Chondrocyte (in vitro differentiated cells): ENCODE data around the gene WFDC1. TPM values are rescaled to one million over a fixed set of nuclear protein-coding genes. Genes with fewer than 3 reads are reported as not detected.

Experiments used
- DNase-seq: peaks from one replicate; pipeline ENCODE4 v3.0.0; 2021; ENCODE audit warnings: mixed read lengths, low spot score
- H3K27ac Mint-ChIP-seq: one replicate; pipeline ENCODE4 v1.8.0; 2021; ENCODE audit warnings: mild to moderate bottlenecking, moderate library complexity, mixed read lengths; ENCODE audit not compliant: unreplicated experiment
- H3K27me3 Mint-ChIP-seq: 2 replicates; pipeline ENCODE4 v1.8.0; 2021; ENCODE audit warnings: low read depth, mixed read lengths
- H3K36me3 Mint-ChIP-seq: 2 replicates; pipeline ENCODE4 v1.8.0; 2021; ENCODE audit warnings: low read depth, mixed read lengths
- H3K4me1 Mint-ChIP-seq: 2 replicates; pipeline ENCODE4 v1.8.0; 2021; ENCODE audit warnings: low read depth, mild to moderate bottlenecking, mixed read lengths
- H3K4me3 Mint-ChIP-seq: one replicate; pipeline ENCODE4 v1.8.0; 2021; ENCODE audit warnings: mild to moderate bottlenecking, moderate library complexity, mixed read lengths; ENCODE audit not compliant: unreplicated experiment
- H3K9me3 Mint-ChIP-seq: 2 replicates; pipeline ENCODE4 v1.8.0; 2021; ENCODE audit warnings: low read depth, mixed read lengths
- total RNA-seq: library from RNA; stranded (reverse); gene quantifications from 3 replicates; pipeline ENCODE4 v1.2.1, GENCODE V29; 2021
- TF ChIP-seq, protein P1 (sequence below): fragments of 200-600 bp; sonication (generic); IDR thresholded peaks from 2 replicates; pipeline ENCODE4 v1.5.0; 2021; ENCODE audit warnings: antibody characterized with exemption, mild to moderate bottlenecking, moderate library complexity

WFDC1 gene
- total RNA-seq, 1 donor from 2014 or later, result 5.6 TPM

DNA sequence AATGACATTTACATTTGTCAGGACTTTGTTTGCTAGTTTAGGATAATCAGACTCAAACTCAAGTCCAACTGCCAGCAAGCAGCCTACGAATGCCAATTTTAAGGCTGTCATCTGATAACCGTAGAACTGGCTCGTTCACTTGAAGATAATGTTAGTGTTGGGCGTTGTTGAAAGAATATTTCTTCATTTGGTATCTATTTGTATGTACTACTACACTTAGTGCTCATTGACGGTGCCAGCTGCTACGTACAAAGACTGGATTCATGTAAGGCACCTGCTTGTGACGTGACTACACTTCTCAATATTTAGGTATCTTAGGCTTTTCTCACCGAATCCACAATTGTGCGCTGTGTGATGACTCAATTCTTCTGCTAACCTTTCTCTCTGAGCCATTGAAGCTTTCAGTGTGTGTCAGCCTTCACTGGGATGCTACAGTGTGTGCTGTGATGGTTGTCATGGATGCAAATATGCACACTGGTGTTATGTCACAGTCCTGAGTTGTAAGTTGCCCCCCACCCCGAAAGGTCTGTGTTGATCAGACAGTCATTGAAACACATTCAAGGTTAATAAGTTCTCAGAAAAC, 79.3 kb downstream of the WFDC1 start:
- Mint-ChIP-seq H3K9me3 (no peaks in the 10 kb centered on the region), H3K36me3 (no peaks in the 10 kb centered on the region), H3K27me3 (peaks cover 69% of the 10 kb centered on the region), H3K4me1 (no peaks in the 10 kb centered on the region), H3K4me3 (no peak overlapping the region), H3K27ac (no peak overlapping the region)
- no peak for DNase-seq
- TF ChIP-seq, protein P1, sequence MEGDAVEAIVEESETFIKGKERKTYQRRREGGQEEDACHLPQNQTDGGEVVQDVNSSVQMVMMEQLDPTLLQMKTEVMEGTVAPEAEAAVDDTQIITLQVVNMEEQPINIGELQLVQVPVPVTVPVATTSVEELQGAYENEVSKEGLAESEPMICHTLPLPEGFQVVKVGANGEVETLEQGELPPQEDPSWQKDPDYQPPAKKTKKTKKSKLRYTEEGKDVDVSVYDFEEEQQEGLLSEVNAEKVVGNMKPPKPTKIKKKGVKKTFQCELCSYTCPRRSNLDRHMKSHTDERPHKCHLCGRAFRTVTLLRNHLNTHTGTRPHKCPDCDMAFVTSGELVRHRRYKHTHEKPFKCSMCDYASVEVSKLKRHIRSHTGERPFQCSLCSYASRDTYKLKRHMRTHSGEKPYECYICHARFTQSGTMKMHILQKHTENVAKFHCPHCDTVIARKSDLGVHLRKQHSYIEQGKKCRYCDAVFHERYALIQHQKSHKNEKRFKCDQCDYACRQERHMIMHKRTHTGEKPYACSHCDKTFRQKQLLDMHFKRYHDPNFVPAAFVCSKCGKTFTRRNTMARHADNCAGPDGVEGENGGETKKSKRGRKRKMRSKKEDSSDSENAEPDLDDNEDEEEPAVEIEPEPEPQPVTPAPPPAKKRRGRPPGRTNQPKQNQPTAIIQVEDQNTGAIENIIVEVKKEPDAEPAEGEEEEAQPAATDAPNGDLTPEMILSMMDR, result no peak

DNA sequence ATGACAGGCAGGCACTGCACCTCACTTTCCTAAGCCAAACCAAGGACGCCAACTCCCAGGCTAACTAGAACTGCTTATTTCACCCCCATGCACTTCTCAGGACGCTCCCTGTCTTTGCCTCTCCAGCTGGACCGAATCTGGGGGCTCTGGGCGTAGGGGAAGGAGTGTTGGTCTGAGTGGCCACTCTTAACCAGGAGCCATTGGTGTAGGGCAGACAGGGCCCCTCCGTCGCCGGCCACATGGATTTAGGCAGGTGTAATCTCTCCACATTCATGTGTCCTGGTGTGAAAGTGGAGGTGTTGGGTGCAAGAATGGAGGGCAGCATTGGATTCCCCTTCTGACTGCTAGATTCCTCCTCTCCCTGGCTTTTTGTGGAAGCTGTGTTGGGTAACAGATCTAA, 83.4 kb downstream of the WFDC1 start:
- H3K4me1 Mint-ChIP-seq, result no peaks in the 10 kb centered on the region
- H3K27me3 Mint-ChIP-seq, result peaks cover 46% of the 10 kb centered on the region
- no peak overlapping the region for H3K27ac Mint-ChIP-seq
- H3K4me3 Mint-ChIP-seq, result no peak overlapping the region
- TF ChIP-seq, protein P1, result no peak
- H3K9me3 Mint-ChIP-seq, result no peaks in the 10 kb centered on the region
- H3K36me3 Mint-ChIP-seq, result no peaks in the 10 kb centered on the region
- DNase-seq, result no peak

DNA sequence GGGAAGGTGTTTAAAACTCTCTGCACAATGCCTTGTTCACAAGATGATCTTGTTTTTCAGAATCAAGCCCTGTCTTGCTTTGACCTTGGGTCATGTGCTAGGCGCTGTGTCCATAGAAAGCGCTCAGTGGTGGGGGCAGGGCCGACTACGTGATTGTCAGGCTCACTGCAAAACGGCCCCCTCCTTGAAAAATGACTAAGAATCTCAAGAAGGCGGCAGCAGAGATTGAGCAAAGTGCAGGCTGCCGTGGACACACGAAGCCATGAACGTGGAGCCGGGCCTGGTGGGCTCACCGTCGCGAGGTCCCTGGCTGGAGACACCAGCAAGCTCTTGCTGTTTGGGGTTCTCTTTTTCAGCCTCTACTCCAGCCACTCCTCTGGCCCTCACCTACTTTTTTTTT, 83.9 kb downstream of the WFDC1 start:
- no peaks in the 10 kb centered on the region for H3K36me3 Mint-ChIP-seq
- H3K27ac Mint-ChIP-seq, result no peak overlapping the region

DNA sequence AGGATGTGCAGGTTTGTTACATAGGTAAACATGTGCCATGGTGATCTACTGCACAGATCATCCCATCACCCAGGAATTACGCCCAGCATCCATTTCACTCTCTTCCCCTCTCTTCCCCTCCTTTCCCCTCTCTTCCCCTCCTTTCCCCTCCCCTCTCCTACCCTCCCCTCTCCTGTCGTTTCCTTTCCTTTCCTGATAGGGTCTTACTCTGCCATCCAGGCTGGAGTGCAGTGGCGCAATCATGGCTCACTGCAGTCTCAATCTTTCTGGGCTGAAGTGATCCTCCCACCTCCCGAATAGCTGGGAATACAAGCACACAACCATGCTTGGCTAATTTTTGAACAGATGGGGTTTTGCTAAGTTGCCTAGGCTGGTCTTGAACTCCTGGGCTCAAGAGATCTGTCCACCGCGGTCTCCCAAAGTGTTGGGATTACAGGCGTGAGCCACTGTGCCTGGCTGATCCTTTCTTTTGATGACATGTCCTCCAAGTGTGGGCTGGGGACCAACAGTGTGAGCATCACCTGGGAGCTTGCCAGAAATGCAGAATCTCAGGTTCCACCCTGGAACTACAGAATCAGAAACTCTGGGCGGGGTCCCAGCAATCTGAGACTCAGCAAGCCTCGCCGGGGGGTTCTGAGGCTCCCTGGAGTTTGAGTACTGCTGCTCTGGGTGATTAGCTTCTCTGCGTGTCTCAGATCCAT, 84.5 kb downstream of the WFDC1 start:
- peaks cover under 1% of the 10 kb centered on the region for H3K9me3 Mint-ChIP-seq
- TF ChIP-seq, protein P1, result no peak

More for the DNA sequence above, 83.9 kb downstream of the WFDC1 start:
- Mint-ChIP-seq H3K4me1 (no peaks in the 10 kb centered on the region), H3K9me3 (no peaks in the 10 kb centered on the region), H3K4me3 (no peak overlapping the region), H3K27me3 (peaks cover 44% of the 10 kb centered on the region)
- no peak for DNase-seq
- TF ChIP-seq, protein P1, result no peak

More for the DNA sequence above, 84.5 kb downstream of the WFDC1 start:
- Mint-ChIP-seq H3K27ac (no peak overlapping the region), H3K36me3 (no peaks in the 10 kb centered on the region), H3K27me3 (peaks cover 42% of the 10 kb centered on the region), H3K4me1 (no peaks in the 10 kb centered on the region), H3K4me3 (no peak overlapping the region)
- DNase-seq, result no peak

Other genes starting within 250 kb of the WFDC1 start
- gene MBTPS1, start 177.9 kb upstream of the WFDC1 start, total RNA-seq, result 83.7 to 105 TPM (median 88.7 TPM) in 3 replicates
- gene HSDL1, start 149.7 kb upstream of the WFDC1 start, total RNA-seq, result 15.2 to 25.5 TPM (median 20.8 TPM) in 3 replicates
- not detected in 3 replicates for gene DNAAF1, start 149.6 kb upstream of the WFDC1 start, total RNA-seq
- 22.2 to 33.9 TPM (median 26.9 TPM) in 3 replicates for gene TAF1C, start 107.8 kb upstream of the WFDC1 start, total RNA-seq
- gene ADAD2, start 103.7 kb upstream of the WFDC1 start, total RNA-seq, result not detected in 3 replicates
- gene KCNG4, start 54.9 kb upstream of the WFDC1 start, total RNA-seq, result not detected in 3 replicates
- gene ATP2C2, start 73.7 kb downstream of the WFDC1 start, total RNA-seq, result not detected in 3 replicates
- gene MEAK7, start 209.8 kb downstream of the WFDC1 start, total RNA-seq, result 21.0 to 27.9 TPM (median 26.8 TPM) in 3 replicates